Neural progenitor cell (in vitro differentiated cells): ENCODE results near the gene NOM1.

ENCODE experiments used
- CTCF ChIP-seq: fragments of 200-600 bp; sonication (generic); IDR thresholded peaks from 2 replicates; pipeline ENCODE4 v1.5.1; 2017; ENCODE audit warnings: antibody characterized with exemption, mild to moderate bottlenecking
- EZH2 ChIP-seq: fragments of 200-600 bp; sonication (generic); IDR thresholded peaks from 2 replicates; pipeline ENCODE4 v1.6.1; 2017; ENCODE audit warnings: antibody characterized with exemption, mild to moderate bottlenecking, moderate library complexity

DNA sequence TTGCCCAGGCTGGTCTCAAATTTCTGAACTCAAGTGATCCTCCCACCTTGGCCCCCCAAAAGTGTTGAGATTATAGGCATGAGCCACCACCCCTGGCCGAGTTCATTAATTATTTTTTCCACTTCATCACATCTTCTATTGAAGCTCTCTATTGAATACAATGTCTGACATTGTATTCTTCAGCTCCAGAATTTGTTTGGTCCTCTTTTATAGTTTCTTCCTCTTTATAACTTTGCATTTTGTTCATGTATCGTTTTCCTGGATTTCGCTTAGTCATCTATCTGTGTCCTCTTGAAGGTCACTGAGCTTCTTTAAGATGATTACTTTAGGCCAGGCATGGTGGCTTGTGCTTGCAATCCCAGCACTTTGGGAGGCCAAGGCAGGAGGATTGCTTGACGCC is 30.2 kb downstream of the NOM1 start:
- TF ChIP-seq CTCF (no peak), EZH2 (no peak)
